HG03521 (cell line): ENCODE measurements around the gene DOCK3.
"Not testable (repeated sequence)": the region's sequence is repeated elsewhere in the genome, so short reads cannot be mapped to it uniquely, and the experiment has no call there.

Experiments used
- ATAC-seq: cut with Tn5 transposase; IDR thresholded peaks from one replicate; pipeline ENCODE4 v1.9.1; 2021; ENCODE audit warnings: mild to moderate bottlenecking, moderate library complexity; ENCODE audit not compliant: unreplicated experiment

DOCK3 gene

DNA sequence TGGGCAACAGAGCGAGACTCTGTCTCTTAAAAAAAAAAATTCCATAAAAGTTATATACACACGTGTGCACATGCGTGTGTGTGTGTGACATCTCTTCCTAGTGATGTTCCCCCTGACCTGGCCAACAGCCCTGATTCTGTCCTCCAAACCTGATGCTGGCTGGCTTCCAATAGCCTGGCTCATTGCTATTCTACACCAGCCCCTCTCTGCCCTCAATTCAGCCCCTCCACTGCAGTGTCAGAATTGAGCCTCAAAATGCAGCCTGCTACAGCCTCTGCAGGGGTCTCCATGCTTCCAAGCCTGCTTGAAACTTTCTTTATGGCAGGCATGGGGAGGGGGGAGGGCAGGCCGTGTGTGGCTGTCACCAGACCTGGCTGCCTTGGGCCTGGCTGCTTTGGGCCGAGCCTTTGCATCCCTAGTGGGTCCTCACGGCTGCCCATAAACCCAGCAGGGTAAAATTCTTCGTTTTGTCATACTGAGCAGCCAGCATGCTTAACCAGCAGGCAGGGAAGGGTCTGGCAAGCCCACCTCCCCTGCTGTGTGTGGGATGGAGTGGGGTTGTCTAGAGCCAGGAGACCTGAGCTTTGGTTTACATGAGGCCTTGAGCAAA, 22.7 kb upstream of the DOCK3 start:
- no peak for ATAC-seq

DNA sequence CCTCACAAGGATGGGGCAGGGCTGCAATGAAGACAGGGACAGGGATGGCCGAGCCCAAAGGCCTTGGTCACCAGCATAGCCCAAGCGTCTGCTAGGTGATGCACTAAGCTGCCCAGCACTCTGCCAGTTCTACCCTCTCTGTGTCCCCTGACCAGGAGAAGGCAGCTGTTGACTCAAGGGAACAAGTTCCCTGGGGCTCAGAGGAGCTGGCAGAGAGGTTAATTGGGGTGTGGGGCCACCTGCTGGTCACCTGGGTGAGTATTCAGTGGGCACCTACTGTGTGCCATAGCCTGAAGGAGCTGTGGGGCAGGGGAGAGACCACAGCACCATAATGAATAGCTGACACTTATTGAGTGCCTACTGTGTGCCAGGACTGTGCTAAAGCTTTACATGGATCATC, 22.0 kb upstream of the DOCK3 start:
- ATAC-seq = no peak

DNA sequence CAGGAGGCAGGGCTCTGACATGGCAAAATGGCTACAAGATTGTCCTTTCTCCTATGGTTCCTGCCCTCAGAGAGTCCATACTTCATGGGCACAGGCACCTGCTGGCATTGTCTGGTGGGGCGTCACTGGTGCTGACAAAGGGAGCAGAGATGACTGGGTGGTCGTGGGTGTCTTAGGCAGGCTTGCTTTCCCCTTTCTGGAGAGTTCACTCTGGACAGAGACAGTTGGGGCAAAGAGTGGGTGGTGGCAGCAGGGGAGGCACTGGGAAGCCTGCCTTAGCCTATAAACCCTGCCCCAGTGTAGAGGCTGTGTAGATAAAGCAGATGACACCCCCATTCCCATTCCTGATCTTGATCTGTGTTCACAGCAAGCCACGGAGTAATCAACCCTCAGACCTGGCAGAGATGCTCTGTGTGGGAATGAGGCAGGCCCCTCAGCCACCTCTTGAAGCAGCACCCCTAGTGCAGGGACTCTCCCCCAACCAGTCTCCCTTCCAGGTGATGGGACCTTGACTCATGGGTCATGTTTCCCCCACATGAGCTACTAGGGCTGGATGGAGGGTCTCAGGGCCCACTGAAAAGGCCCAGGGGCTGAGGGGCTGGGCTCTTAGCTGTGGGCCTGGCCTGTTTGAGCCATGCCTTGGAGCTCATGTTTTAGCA, 20.7 kb upstream of the DOCK3 start:
- ATAC-seq = no peak

DNA sequence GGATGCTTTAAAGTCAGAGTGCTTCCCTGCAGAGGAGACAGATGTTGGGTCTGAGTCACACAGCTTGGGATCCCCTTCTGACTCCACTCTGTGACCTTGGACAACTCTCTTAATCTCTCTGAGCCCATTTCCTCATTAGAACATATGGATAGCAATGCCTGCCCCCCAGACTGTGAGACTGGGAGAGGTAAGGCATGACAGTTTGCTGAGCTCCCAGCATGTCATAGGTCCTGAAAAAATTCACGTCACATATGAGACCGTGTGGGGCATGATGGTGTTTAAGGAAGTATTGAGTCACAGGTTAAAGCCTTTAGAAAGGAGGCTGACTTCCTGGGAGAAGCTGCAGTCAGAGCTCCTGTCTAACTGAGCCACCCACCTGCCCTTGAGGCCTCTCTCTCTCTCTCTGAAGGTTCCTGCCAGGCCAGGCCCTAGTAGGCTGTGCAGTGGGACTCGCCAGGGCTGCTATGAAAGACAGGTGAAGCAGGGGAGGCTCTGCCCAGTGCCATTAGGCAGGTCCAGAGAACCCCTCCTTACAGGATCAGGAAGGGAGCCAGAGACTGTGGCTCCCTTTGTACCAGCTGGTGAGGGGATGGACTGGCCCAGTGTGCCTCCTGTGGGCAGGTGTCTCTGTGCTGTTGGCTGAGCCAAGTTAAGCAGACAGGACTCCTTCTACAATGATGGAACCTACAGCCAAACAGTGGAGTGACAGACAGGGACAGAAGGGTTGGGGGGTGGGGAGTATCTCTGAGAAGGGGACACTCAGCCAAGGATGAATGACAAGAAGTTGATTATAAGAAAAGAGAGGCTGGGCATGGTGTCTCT, 19.5 kb upstream of the DOCK3 start:
- no peak for ATAC-seq

DNA sequence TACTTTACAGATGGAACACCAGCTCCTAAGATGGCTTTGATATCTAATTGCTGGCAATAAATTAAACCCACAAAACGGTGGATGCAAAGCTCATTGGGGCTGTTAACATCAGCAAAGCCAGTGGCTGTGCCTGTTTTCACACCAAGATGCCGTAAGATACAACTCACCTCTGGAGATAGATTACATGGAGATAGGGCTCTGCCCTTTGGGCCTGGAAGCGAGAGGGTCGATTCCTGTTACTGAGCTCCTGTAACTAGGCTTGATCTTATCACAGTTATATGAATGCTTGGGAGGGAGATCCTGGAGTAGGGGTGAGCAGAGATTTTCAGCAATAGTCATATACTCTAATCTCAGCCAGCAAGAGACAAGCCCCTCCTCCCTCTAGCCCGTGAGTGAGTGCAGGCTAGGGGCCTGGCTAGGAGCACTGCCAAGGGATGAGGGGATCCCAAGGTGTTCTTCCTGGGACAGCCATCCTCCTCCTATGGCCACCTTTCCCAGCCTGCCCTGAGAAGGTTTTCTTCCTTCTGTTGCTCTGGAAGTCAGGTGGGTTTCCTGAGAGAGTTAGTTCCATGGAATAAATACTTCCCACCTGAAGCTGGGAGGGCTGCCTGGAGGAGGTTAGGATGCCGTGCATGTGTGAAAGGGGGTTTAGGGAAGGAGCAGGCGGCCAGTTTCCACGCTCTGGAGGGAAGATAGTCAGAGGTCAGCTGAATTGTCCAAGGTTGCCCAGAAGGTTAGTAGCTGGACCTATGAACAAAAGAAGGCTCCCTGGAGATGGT, 18.1 kb upstream of the DOCK3 start:
- ATAC-seq = no peak

DNA sequence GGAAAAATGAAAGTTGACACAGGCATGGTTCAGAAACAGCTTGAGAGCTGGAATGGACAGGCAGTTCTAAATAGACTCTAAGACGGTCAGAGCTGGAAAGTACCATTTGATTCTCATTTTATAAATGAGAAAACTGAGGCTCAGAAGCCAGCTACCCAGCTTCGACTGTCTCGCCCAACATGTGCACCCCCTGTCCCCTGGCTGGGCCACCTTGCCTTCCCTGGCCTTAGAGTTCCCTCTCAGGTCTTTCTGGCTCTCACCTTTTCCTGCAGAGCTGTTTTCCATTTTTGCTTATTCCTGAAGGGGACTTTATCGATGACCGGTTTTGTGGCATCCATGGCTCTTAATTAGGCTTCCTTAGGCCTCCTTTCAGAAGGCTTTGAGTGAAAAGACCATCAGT, 17.3 kb upstream of the DOCK3 start:
- no peak for ATAC-seq

DNA sequence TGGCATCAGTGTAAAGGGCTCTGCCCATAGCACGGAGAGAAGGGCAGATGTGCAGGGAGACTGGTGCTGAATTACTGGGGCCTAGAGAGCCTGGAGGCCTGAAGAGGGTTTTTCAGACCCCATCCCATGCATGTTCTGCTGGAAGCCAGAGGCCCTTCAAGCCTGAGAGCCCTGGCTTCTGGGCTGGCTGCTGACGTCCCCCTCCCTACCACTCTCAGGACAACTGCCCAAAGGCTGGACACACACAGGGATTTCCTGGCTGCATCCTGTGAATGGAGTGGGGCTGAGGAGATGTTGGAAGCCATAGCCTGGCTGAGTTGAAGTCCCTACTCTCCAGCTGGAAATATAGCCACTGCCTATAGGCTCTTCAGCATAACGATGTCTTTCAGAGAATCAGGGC, 16.9 kb upstream of the DOCK3 start:
- no peak for ATAC-seq

DNA sequence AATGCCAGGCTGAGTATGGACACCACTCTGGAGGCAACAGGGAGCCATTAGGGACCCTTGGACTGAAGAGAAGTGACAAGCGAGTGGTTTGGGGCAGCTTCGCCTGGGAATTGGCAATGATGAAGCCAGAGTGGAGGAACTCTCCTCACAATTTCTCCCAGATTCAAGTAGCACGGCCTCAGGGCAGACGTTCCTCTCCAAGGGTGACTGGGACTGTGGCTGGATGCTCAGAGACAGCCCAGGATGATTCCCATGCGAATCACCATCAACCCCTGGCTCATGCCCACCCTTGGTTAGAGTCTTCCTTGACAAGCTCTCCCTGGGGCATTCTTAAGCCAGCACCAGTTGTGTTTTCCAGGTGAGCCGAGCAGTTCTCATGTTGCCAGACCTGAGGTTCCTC, 16.3 kb upstream of the DOCK3 start:
- ATAC-seq = no peak

DNA sequence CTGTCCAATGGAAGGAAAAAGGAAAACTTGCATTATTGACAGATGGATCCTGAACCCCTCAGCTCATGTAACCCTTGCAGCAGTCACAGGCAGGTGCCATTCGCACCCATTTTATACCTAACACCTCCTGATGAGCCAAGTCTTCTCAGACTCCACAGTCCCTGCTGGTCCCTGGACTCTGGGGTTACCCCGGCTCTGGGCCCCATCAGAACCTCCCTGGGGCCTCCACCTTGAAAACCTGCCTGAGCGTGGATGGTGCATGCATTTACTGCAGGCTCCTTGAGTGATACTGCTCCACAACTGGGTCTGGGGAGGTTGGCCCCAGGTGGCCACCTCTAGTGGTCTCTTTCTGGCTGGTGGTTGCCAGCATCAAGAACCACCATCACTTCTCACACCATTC, 15.9 kb upstream of the DOCK3 start:
- ATAC-seq = no peak

GRCh38 chr3:50660386-50660785, 14.3 kb upstream of the DOCK3 start:
- no peak for ATAC-seq

DNA sequence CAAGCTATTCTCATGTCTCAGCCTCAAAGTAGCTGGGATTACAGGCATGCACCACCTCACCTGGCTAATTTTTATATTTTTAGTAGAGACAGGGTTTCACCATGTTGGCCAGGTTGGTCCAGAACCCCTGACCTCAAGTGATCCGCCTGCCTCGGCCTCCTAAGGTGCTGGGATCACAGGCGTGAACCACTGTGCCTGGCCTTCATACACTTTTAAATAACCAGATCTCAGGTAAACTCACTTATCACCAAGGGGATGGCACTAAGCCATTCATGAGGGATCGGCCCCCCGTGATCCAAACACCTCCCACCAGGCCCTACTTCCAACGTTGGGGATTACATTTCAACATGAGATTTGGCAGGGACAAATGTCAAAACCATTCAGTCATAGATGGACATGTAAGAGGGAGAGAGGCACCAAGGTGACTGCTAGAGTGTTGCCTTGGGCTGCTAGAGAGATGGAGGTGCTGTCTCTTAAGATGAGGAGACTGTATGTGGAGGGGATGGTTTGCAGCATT, 13.3 kb upstream of the DOCK3 start:
- no peak for ATAC-seq

DNA sequence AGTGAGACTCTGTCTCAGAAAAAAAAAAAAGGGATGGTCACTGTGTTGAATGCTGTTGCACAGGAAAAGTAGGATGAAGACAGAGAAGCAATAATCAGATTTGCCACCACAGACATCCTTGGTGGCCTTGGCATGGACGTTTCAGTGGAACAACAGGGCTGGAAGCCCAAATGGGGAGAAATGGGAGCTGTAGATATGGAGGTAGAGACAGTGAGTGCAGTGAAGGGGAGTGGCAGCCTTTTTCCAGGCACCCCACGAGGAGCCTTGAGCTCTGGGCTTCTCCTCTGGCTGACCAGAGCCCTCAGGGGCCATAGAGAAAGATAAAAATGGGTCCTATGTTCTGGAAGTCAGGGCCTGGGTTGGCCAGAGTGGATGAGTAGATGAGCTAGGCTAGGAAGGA, 12.3 kb upstream of the DOCK3 start:
- no peak for ATAC-seq

- no peak for ATAC-seq
Observed at GRCh38 chr3:50665081-50665840, 9.5 kb upstream of the DOCK3 start.

DNA sequence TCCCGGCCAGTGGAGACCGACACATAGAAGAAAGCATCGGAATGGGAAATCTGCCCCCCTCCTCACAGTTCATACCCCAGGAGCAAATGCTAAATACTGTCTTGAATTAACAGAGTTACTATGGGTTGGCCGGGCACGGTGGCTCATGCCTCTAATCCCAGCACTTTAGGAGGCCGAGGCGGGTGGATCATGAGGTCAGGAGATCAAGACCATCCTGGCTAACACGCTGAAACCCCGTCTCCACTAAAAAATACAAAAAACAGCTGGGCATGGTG, 8.9 kb upstream of the DOCK3 start:
- not testable (repeated sequence) for ATAC-seq

DNA sequence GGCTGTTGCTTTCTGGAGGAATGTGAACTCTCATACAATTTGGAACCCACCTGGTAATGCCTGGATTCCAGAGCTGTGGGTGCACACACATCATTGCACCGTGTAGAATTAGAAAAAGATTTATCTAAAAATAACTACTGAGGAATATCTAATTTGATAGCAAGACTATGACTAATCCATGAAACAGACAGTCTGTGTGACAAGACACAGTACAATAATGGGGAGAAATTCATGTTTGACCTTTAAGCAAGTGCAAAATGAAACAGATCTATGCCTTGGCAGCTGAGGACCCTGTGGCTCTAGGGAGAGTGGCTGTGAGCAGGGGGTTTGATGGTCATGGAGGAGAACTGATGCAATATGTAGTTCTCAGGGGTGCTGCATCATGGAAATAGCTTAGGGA, 7.9 kb upstream of the DOCK3 start:
- no peak for ATAC-seq

GRCh38 chr3:50671331-50671730, 3.4 kb upstream of the DOCK3 start:
- no peak for ATAC-seq

DNA sequence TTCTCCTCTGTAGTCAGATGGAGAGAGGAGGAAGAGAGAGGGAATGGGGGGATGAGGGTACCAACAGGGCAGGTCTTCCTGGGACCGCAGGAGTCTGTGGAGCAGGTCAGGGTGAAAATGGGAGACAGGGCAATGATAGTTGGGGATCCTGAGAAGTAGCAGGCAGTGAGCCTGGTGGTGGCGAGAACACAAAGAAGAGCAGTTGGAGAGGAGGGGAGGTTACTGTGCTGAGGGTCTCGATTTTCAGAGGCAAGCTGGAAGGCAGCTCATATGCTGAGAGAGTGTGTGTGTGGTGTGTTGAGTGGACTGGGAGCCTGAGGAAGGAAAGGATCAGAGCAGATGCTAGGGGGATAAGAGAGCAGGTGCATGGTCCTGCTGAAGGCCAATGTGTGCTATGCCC, 2.1 kb upstream of the DOCK3 start:
- ATAC-seq = no peak

DNA sequence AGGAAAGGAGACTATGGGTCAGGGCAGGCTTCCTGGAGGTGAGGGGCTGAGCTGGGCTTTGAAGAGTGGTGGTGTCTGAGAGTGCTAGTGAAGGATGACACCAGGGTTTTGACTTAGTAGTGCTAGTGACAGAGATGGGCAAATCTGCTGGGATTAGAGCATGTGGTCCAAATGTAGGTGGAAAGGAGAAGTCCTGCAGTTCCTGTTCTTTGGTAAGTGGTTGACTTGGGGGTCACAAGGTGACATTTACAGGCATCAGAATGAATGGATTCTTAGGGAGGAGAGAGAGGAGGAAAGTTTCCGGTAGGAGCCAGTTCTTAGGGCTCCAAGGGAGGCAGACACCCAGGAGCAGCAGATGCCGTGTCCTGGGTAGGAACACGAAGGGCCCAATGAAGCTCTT, 796 bp upstream of the DOCK3 start:
- no peak for ATAC-seq

GRCh38 chr3:50675179-50676030, 678 bp downstream of the DOCK3 start:
- peak; percentile 21 for ATAC-seq
